Fibroblast of lung (primary cell): ENCODE data around the gene RAB8B.

ENCODE experiments used
- CTCF ChIP-seq, 2 donors: IDR thresholded peaks in 1 of 2; conservative IDR thresholded peaks in 1 of 2; 1 replicate in 1 of 2; 2 replicates in 1 of 2; pipeline ENCODE4 v1.5.1; 2011 to 2012; ENCODE audit warnings: low read length in 2 of 2, control low read depth in 1 of 2, inconsistent platforms in 1 of 2, low read depth in 1 of 2, mild to moderate bottlenecking in 1 of 2
- EZH2 ChIP-seq: IDR thresholded peaks from 2 replicates; pipeline ENCODE4 v1.5.1; 2012; ENCODE audit warnings: low read length, control low read depth, mild to moderate bottlenecking; ENCODE audit errors: missing control alignments

- TF ChIP-seq CTCF (conservative IDR thresholded peaks at IDR 0.05 in 1 of 2, IDR thresholded peaks at IDR 0.05 in 1 of 2; ENCODE audit: low read depth in 1 of 2, low read length in 2 of 2) (no peak), EZH2 (no peak)
These were observed 36.0 kb downstream of the RAB8B start for GRCh38 chr15:63225381-63225780.
